GM08714 (cell line): Measurements from ENCODE around the gene IP6K3.

Experiments used
- H3K4me3 ChIP-seq: fragments of 200-500 bp; sonication (Bioruptor generic); 2 replicates; pipeline ENCODE4 v1.5.1; 2014; ENCODE audit warnings: mild to moderate bottlenecking, low read length, inconsistent platforms
- ZNF274 ChIP-seq: IDR thresholded peaks from 2 replicates; pipeline ENCODE4 v1.6.1; 2012; ENCODE audit warnings: mild to moderate bottlenecking, low read depth, low read length

Gene IP6K3

GRCh38 chr6:33746651-33747100 is at the start of gene IP6K3:
Gene IP6K3, minus strand, starts transcription at chr6:33746905. Its CDS starts 11,429 bp downstream, at chr6:33735476.
- no peak within 1 kb of the TSS for H3K4me3 ChIP-seq
- TF ChIP-seq ZNF274: no peak

DNA sequence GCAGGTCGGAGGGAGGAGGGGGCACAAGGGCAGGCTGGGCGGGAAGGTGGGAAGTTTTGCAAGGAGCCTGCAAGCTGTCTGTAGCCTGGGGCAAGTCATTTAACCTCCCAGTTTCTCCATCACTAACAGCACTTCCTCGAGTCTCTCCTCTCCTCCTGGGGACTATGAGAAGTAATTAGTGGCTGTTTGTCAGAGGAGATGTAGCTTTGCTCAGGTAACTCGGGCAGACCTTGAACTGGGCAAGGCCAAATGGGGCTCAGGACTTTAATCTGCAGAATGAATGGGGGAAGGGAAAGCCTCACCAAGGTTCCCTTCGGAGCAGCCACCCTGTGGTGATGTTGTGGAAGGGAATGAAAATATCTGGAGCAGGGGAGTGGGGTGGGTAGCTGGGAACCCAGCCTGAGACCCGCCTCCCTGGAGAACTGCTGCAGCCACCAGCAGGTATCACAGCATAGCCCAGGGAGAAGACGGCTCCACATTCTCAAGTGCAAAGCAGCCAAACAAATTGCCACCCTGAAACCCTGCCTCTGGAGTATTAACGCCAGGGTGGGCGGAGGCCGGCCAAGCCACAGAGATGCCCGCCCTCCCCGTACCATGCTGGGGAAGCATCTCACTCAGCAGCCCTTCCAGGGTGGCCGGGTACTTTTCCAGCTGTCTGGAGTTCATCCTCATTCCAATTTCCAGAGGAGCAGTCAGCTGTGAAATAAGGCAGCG is 48.4 kb upstream of the IP6K3 start:
- no peak for TF ChIP-seq ZNF274
- H3K4me3 ChIP-seq: no peak overlapping the region

GRCh38 chr6:33792981-33793380 is 46.3 kb upstream of the IP6K3 start:
- no peak for TF ChIP-seq ZNF274
- no peak overlapping the region for H3K4me3 ChIP-seq

DNA sequence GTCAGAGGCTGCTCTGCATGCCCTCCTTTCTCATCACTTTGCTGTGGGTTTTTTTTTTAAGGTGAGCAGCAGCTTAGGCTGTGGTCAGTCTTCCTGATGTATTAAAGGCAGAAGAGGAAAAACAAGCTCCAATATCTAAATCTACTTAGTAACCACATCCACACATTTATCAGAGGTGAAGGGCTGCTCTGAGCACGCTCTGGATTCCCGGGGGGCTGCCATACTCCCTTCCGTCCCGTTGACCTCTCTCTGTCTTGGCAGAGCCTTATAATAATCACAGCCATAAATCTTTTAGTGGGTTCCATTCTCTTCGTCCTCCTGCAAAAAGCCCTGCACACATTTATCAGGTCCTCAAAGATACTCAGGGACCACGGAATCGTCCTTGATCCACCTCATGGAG is 44.9 kb upstream of the IP6K3 start:
- no peak overlapping the region for H3K4me3 ChIP-seq
- TF ChIP-seq ZNF274: no peak

DNA sequence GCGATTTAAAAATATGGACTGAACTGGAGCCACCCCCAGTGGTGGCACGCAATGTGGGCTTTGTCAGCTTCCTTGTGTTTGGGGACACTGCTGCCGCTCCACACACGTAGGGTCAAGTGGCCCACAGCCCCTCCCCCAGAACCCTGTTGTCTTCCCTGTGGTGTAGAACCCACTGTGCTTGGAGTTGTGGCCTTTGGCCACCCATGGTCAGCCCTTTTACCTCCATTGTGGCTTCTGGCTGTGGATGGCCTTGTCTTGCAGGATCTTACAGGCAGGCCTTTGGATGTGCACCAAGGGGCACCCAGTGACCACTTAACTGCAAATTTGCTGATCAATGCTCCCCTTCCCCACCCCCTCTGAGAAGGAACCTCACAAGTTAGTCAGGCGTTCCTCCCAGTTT is 44.2 kb upstream of the IP6K3 start:
- H3K4me3 ChIP-seq: no peak overlapping the region
- no peak for TF ChIP-seq ZNF274

DNA sequence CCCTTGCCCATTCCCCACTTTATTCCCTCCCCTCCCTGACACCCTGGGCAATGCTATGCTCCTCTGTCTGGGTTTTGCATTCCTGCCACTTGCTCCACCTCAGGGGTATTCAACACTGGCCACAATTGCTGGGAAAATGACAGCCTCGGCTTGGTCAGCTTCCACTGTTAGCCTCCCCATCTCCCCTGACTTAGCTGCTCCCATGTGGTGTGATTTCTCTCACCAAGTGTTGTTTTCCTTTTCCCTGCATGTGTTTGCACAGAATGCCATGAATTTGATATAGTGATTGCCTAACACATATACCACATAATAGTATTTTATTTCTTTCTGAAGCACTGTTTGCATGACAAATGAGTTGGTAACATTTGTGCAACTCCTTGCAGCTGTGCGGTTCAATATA is 43.7 kb upstream of the IP6K3 start:
- TF ChIP-seq ZNF274: no peak
- no peak overlapping the region for H3K4me3 ChIP-seq

DNA sequence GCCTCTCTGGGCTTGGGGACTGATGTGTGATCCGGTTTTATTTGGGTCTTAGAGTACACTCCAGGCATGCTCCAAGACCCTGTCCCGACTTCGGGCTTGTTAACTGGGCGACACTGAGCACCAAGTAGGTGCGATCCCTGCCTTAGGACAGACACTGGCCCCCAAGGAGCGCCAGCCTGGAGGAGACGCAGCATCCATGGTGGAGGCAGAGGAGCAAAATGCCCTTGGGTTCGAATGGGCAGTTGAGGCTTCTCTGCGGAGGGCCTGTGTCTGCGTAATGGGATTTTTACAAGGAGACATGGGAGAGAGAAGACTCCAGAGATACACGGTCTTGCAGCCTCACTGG is 42.8 kb upstream of the IP6K3 start:
- H3K4me3 ChIP-seq: peak overlapping the region; percentile 7; the same call in 1 of the 2 replicates
- no peak for TF ChIP-seq ZNF274

GRCh38 chr6:33788694-33789549 is 42.2 kb upstream of the IP6K3 start, which contains the start of gene LEMD2:
Gene LEMD2, minus strand, starts transcription at chr6:33789130. Its CDS starts 14 bp downstream, at chr6:33789116.
- no peak for TF ChIP-seq ZNF274

GRCh38 chr6:33787954-33788693 is 41.4 kb upstream of the IP6K3 start:
- H3K4me3 ChIP-seq: peak overlapping the region; percentile 94
- no peak for TF ChIP-seq ZNF274

More at GRCh38 chr6:33788694-33789549, 42.2 kb upstream of the IP6K3 start, which contains the start of gene LEMD2:
- peak within 1 kb of the TSS; percentile 94 for H3K4me3 ChIP-seq

- H3K4me3 ChIP-seq: peak overlapping the region; percentile 94; the same call in 1 of the 2 replicates
Measured at GRCh38 chr6:33787346-33787953, 40.7 kb upstream of the IP6K3 start.

DNA sequence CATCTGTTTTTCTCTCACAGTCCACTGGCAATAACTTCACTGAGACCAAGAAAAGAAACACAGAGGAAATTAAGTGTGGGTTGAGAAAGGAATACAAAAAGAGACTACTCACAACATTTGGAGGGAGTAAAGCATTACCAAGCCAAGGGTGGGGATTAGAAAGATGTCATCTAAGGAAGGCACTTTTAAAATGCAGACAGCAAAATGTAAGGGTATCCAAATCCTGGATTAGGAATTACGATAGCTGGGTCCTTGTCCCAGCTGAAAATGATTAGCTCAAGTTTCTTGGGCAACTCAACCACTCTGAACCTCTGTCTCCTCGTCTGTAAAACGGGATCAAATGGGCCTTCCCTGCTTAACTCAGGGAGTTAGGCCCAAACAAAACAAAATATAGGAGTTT is 40.0 kb upstream of the IP6K3 start:
- TF ChIP-seq ZNF274: no peak

More at GRCh38 chr6:33787346-33787953, 40.7 kb upstream of the IP6K3 start:
- TF ChIP-seq ZNF274: no peak

DNA sequence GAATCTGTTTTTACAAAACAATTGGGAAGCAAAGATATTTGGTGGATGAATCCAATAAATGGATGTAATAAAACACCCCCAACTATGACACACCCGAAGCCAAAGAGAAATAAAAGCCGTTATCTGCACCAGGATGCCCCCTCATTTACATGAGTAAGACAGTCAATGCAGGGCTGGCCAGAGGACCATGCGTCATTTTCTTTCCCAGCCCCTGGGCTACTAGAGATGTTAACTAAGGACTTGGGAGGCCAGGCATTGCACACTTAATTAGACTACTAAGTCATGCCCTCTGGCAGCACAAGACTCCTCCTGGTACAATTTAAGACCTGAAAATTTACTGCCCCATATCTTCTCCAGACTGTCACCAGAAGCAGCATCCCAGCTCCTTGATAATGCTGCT is 39.1 kb upstream of the IP6K3 start:
- no peak for TF ChIP-seq ZNF274
- H3K4me3 ChIP-seq: no peak overlapping the region

More for the DNA sequence above, 40.0 kb upstream of the IP6K3 start:
- H3K4me3 ChIP-seq: no peak overlapping the region

- no peak for TF ChIP-seq ZNF274
- no peak overlapping the region for H3K4me3 ChIP-seq
Measured at GRCh38 chr6:33784787-33785186, 38.1 kb upstream of the IP6K3 start.

GRCh38 chr6:33783781-33784520 is 37.2 kb upstream of the IP6K3 start:
- TF ChIP-seq ZNF274: no peak
- H3K4me3 ChIP-seq: no peak overlapping the region
